ENCODE measurements around the gene NSD1. TPM values are rescaled to one million over a fixed set of nuclear protein-coding genes. Genes with fewer than 3 reads are reported as not detected.

Gene NSD1
- total and polyA plus RNA-seq, 2 of the 8 experiments (the other 6 are each of a cell fraction or from before 2014, with no cell fraction given): 22.8 to 168 TPM

DNA sequence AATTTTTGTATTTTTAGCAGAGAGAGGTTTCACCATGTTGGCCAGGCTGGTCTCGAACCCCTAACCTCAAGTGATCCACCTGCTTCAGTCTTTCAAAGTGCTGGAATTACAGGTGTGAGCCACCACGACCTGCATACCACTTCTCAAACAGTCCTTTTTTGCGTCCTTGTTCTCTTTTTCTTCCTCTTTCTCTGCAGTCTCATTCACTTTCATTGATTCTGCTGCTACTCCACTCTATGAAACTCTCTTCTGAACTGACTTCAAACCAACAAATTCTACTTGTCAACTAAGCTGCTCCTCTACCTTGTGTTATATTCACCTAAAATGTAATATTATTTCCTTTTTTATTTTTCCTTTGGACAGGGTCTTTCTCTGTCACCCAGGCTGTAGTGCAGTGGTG lies 7.9 kb downstream of the NSD1 start (continued):
- TF ChIP-seq, protein P1, sequence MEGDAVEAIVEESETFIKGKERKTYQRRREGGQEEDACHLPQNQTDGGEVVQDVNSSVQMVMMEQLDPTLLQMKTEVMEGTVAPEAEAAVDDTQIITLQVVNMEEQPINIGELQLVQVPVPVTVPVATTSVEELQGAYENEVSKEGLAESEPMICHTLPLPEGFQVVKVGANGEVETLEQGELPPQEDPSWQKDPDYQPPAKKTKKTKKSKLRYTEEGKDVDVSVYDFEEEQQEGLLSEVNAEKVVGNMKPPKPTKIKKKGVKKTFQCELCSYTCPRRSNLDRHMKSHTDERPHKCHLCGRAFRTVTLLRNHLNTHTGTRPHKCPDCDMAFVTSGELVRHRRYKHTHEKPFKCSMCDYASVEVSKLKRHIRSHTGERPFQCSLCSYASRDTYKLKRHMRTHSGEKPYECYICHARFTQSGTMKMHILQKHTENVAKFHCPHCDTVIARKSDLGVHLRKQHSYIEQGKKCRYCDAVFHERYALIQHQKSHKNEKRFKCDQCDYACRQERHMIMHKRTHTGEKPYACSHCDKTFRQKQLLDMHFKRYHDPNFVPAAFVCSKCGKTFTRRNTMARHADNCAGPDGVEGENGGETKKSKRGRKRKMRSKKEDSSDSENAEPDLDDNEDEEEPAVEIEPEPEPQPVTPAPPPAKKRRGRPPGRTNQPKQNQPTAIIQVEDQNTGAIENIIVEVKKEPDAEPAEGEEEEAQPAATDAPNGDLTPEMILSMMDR (IDR thresholded peaks at IDR 0.05; ENCODE audit: control extremely low read depth in 1 of 3, insufficient read depth in 1 of 3, low read depth in 1 of 3, low read length in 3 of 3): no peak
- TF ChIP-seq TCF12 (IDR thresholded peaks at IDR 0.05; ENCODE audit: low read depth, low read length) (no peak), TAF7 (optimal IDR thresholded peaks at IDR 0.05; ENCODE audit: borderline replicate concordance, low read depth, low read length) (no peak), POU5F1 (IDR thresholded peaks at IDR 0.05; ENCODE audit: low read depth, low read length) (no peak), SP4 (IDR thresholded peaks at IDR 0.05; ENCODE audit: low read length) (no peak), POLR2AphosphoS5 (IDR thresholded peaks at IDR 0.05; ENCODE audit: low read depth, low read length) (no peak), CREB1 (IDR thresholded peaks at IDR 0.05) (no peak)
